ENCODE data around the gene STXBP6. TPM values are rescaled to one million over a fixed set of nuclear protein-coding genes. Genes with fewer than 3 reads are reported as not detected.

The STXBP6 gene
- total RNA-seq, 1 donor from 2014 or later, result 29.4 TPM

DNA sequence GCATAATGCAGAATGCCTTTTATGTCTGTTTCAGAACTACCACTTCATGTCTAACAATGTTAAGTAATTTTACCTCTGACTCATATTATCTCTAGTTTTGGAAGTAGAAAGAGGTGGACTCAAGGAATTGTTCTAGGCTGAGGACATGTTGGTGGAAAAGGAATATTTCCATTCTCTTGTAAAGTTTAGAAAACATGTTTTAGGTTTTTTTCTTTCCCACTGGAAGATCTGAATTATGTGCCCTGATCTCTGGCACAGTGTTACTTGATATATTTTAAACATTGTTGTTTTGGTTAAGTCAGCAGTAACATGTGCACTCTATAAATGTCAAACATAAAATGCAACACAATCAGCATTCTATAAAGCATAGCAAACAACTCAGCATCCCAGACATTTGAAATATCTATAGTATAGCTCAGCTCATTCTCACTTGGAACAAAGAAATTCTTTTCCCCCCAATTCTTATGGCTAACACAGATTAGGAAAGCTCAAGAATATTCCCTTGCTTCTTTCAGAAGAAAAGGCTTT lies 202.3 kb downstream of the STXBP6 start:
- H3K27me3 ChIP-seq (ENCODE audit: low read depth), result no peaks in the 10 kb centered on the region
- intact Hi-C loops (cut with DNase I), result no loop called here
- DNase-seq (no peak), ATAC-seq (no peak)
- no peaks in the 10 kb centered on the region for H3K9me3 ChIP-seq
- TF ChIP-seq, protein P1, sequence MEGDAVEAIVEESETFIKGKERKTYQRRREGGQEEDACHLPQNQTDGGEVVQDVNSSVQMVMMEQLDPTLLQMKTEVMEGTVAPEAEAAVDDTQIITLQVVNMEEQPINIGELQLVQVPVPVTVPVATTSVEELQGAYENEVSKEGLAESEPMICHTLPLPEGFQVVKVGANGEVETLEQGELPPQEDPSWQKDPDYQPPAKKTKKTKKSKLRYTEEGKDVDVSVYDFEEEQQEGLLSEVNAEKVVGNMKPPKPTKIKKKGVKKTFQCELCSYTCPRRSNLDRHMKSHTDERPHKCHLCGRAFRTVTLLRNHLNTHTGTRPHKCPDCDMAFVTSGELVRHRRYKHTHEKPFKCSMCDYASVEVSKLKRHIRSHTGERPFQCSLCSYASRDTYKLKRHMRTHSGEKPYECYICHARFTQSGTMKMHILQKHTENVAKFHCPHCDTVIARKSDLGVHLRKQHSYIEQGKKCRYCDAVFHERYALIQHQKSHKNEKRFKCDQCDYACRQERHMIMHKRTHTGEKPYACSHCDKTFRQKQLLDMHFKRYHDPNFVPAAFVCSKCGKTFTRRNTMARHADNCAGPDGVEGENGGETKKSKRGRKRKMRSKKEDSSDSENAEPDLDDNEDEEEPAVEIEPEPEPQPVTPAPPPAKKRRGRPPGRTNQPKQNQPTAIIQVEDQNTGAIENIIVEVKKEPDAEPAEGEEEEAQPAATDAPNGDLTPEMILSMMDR (IDR thresholded peaks at IDR 0.05), result no peak
- H3K36me3 ChIP-seq, result no peaks in the 10 kb centered on the region
- H3K27ac ChIP-seq, result no peak overlapping the region
- no peak overlapping the region for H3K4me3 ChIP-seq
- peaks cover 8% of the 10 kb centered on the region for H3K4me1 ChIP-seq

- Histone ChIP-seq H3K36me3 (no peaks in the 10 kb centered on the region), H3K4me1 (peaks cover 8% of the 10 kb centered on the region), H3K9me3 (no peaks in the 10 kb centered on the region), H3K27ac (no peak overlapping the region), H3K4me3 (no peak overlapping the region), H3K27me3 (ENCODE audit: low read depth) (no peaks in the 10 kb centered on the region)
- TF ChIP-seq, protein P1 (IDR thresholded peaks at IDR 0.05), result no peak
- no peak for DNase-seq
- no peak for ATAC-seq
- intact Hi-C loops (cut with DNase I), result no loop called here
These were observed 203.7 kb downstream of the STXBP6 start for GRCh38 chr14:24846261-24846660.

- H3K9me3 ChIP-seq, result no peaks in the 10 kb centered on the region
- peaks cover 8% of the 10 kb centered on the region for H3K4me1 ChIP-seq
- ATAC-seq, result no peak
- H3K27ac ChIP-seq, result no peak overlapping the region
- no peaks in the 10 kb centered on the region for H3K36me3 ChIP-seq
- no peak overlapping the region for H3K4me3 ChIP-seq
- DNase-seq, result no peak
- intact Hi-C loops (cut with DNase I), result no loop called here
- H3K27me3 ChIP-seq (ENCODE audit: low read depth), result no peaks in the 10 kb centered on the region
- TF ChIP-seq, protein P1 (IDR thresholded peaks at IDR 0.05), result no peak
These were observed 204.1 kb downstream of the STXBP6 start for GRCh38 chr14:24845851-24846250.

DNA sequence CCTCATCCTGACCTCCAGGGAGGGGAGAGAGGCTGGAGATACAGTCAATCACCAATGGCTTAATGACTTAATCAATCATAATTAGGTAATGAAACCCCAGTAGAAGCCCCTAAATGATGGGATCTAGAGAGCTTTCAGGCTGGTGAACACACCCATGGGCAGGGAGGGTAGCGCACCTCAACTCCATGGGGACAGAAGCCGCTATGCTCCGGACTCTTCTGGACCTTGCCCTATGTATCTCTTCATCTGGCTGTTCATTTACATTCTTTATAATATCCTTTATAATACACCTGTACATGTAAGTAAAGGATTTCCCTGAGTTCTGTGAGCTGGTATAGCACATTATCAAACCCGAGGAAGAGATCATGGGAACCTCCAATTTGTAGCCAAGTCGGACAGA lies 205.9 kb downstream of the STXBP6 start:
- no peak overlapping the region for H3K4me3 ChIP-seq
- ATAC-seq (no peak), DNase-seq (no peak)
- peaks cover 4% of the 10 kb centered on the region for H3K4me1 ChIP-seq
- no peaks in the 10 kb centered on the region for H3K9me3 ChIP-seq
- TF ChIP-seq, protein P1 (IDR thresholded peaks at IDR 0.05), result no peak
- H3K27me3 ChIP-seq (ENCODE audit: low read depth), result no peaks in the 10 kb centered on the region
- peak overlapping the region; percentile 26 for H3K27ac ChIP-seq
- intact Hi-C loops (cut with DNase I), result no loop called here
- H3K36me3 ChIP-seq, result no peaks in the 10 kb centered on the region

DNA sequence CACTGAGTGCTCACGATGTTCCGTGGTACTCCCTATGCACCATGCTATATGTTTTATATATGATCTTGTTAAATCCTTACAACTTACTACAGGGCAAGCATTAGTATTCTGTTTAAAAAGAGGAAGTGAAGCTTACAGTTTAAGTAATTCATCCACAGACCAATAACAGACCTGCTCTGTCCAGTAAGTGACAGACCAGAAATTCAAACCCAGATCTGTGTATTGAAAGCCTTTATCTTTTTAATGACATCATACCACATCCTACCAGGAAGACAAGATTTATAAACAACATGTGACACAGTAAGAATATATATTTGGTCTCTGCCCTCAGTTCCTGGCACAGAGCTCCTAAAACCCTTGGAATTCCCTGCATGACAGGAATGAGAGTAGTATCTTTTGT lies 206.5 kb downstream of the STXBP6 start:
- Histone ChIP-seq H3K27ac (no peak overlapping the region), H3K36me3 (no peaks in the 10 kb centered on the region), H3K4me1 (peaks cover 4% of the 10 kb centered on the region), H3K27me3 (ENCODE audit: low read depth) (no peaks in the 10 kb centered on the region), H3K4me3 (no peak overlapping the region), H3K9me3 (no peaks in the 10 kb centered on the region)
- peak in 1 of 2 donors; percentile 37 for ATAC-seq
- intact Hi-C loops (cut with DNase I), result no loop called here
- TF ChIP-seq, protein P1 (IDR thresholded peaks at IDR 0.05), result no peak
- DNase-seq, result no peak

All from lower lobe of right lung (tissue), 2 donors.